HepG2 (cell line): Measurements from ENCODE around the gene NRDE2. TPM values are rescaled to one million over a fixed set of nuclear protein-coding genes. Genes with fewer than 3 reads are reported as not detected.

ENCODE experiments used
- ATAC-seq: fragments of 200-7000 bp; cut with Tn5 transposase; 3 replicates; pipeline ENCODE4 v1.9.1; 2020; ENCODE audit warnings: mild to moderate bottlenecking, moderate library complexity
- BruUV-seq: library from RNA; stranded (reverse); fragments of 400-500 nt; replicated peaks from 2 replicates; lab custom pipeline; 2021; lab: Mats Ljungman, UMichigan
- CTCF ChIA-PET: fragments of 300-600 bp; formaldehyde crosslinking; extraction: SDS; loops from one replicate; lab custom pipeline; 2021; ENCODE audit warnings: low total read pairs, inconsistent platforms, low intra/inter-chr PET ratio; lab: Yijun Ruan, JAX
- POLR2A ChIA-PET: fragments of 350-600 bp; sonication (Branson Sonifier 250); formaldehyde crosslinking; loops from one replicate; lab custom pipeline; 2020; ENCODE audit warnings: antibody characterized with exemption, inconsistent platforms; lab: Yijun Ruan, JAX
- DNase-seq: peaks from one replicate; pipeline ENCODE4 v3.0.0-alpha.2; 2015; ENCODE audit warnings: low spot score
- FAIRE-seq: peaks from 3 replicates; lab custom pipeline; 2011; peaks lifted over from hg19 to GRCh38; lab: Jason Lieb, UNC
- H2AFZ ChIP-seq: one replicate; pipeline ENCODE4 v1.6.1; 2011; ENCODE audit warnings: low read length, inconsistent platforms
- H3K27ac ChIP-seq: fragments of 300-600 bp; 3 replicates; pipeline ENCODE4 v1.8.0; 2011; ENCODE audit warnings: mixed run types, mild to moderate bottlenecking, mixed read lengths, low read length, inconsistent platforms; ENCODE audit not compliant: insufficient read depth; ENCODE audit errors: extremely low read length
- H3K27me3 ChIP-seq, 2 experiments: fragments of 200-600 bp in 1 of 2; 2 replicates in 1 of 2; 3 replicates in 1 of 2; pipeline versions ENCODE4 v1.6.0 to v1.8.0; 2011; ENCODE audit warnings: low read length in 2 of 2, mild to moderate bottlenecking in 2 of 2, moderate library complexity in 2 of 2, inconsistent platforms in 1 of 2; ENCODE audit not compliant: insufficient read depth in 2 of 2, control insufficient read depth in 1 of 2
- H3K36me3 ChIP-seq, 2 experiments: fragments of 200-600 bp in 1 of 2; replicated peaks in 1 of 2; 2 replicates in 1 of 2; 3 replicates in 1 of 2; pipeline versions ENCODE4 v1.5.1 to v1.8.0; 2011; ENCODE audit warnings: low read length in 2 of 2, inconsistent platforms in 1 of 2; ENCODE audit not compliant: insufficient read depth in 2 of 2, control insufficient read depth in 1 of 2
- H3K4me1 ChIP-seq: 2 replicates; pipeline ENCODE4 v1.5.1; 2012; ENCODE audit warnings: low read length, inconsistent platforms; ENCODE audit not compliant: insufficient read depth
- H3K4me2 ChIP-seq: 2 replicates; pipeline ENCODE4 v1.6.0; 2011; ENCODE audit warnings: low read depth, low read length, inconsistent platforms
- H3K4me3 ChIP-seq, 3 experiments: fragments of 200-600 bp in 1 of 3; sonication (generic), shearing (Covaris generic) in 1 of 3; replicated peaks in 1 of 3; 2 replicates each; pipeline ENCODE4 v1.5.1; 2011 to 2016; ENCODE audit warnings: low read length in 3 of 3, inconsistent platforms in 2 of 3, low read depth in 2 of 3, mild to moderate bottlenecking in 2 of 3, control low read depth in 1 of 3, mixed read lengths in 1 of 3; ENCODE audit not compliant: insufficient read depth in 1 of 3
- H3K79me2 ChIP-seq: one replicate; pipeline ENCODE4 v1.6.1; 2011; ENCODE audit warnings: low read length, inconsistent platforms; ENCODE audit not compliant: insufficient read depth
- H3K9ac ChIP-seq: 2 replicates; pipeline ENCODE4 v1.6.0; 2011; ENCODE audit warnings: mild to moderate bottlenecking, low read depth, low read length, inconsistent platforms; ENCODE audit not compliant: insufficient read depth
- H3K9me3 ChIP-seq: 2 replicates; pipeline ENCODE4 v1.5.1; 2012; ENCODE audit warnings: mild to moderate bottlenecking, low read length
- H4K20me1 ChIP-seq: 2 replicates; pipeline ENCODE4 v1.6.0; 2011; ENCODE audit warnings: inconsistent platforms, mild to moderate bottlenecking, low read length, moderate library complexity; ENCODE audit not compliant: insufficient read depth
- GMEB2 ChIP-seq: IDR thresholded peaks from 2 replicates; pipeline ENCODE4 v1.6.1; 2016; ENCODE audit warnings: missing biosample characterization, missing genetic modification reagents, low read depth
- GZF1 ChIP-seq: sonication (generic); formaldehyde crosslinking; IDR thresholded peaks from 2 replicates; pipeline ENCODE4 v1.5.1; 2020; ENCODE audit warnings: mild to moderate bottlenecking, missing genetic modification reagents
- JUNB ChIP-seq: sonication (generic); formaldehyde crosslinking; IDR thresholded peaks from 2 replicates; pipeline ENCODE4 v1.8.0; 2022; ENCODE audit warnings: missing genetic modification reagents, mild to moderate bottlenecking, borderline replicate concordance
- MBNL3 ChIP-seq: fragments of 250-450 bp; sonication (Bioruptor Pico); conservative IDR thresholded peaks from 2 replicates; pipeline ENCODE4 v1.8.0; 2022; ENCODE audit warnings: mild to moderate bottlenecking, inconsistent platforms
- MED1 ChIP-seq: sonication (generic); formaldehyde crosslinking; IDR thresholded peaks from 2 replicates; pipeline ENCODE4 v1.4.0; 2020; ENCODE audit warnings: missing genetic modification reagents
- MTERF4 ChIP-seq: sonication (generic); formaldehyde crosslinking; IDR thresholded peaks from 2 replicates; pipeline ENCODE4 v1.8.0; 2023; ENCODE audit warnings: mild to moderate bottlenecking, missing genetic modification reagents
- NFYB ChIP-seq: sonication (generic); formaldehyde crosslinking; IDR thresholded peaks from 2 replicates; pipeline ENCODE4 v1.4.0; 2020; ENCODE audit warnings: missing genetic modification reagents
- RNF2 ChIP-seq: fragments of 450-650 bp; conservative IDR thresholded peaks from 2 replicates; pipeline ENCODE4 v1.6.1; 2016; ENCODE audit warnings: low read depth
- SOX6 ChIP-seq, 2 experiments: fragments of 450-650 bp in 1 of 2; sonication (generic) in 1 of 2; formaldehyde crosslinking in 1 of 2; IDR thresholded peaks; 2 replicates each; pipeline versions ENCODE4 v1.4.0 to v1.6.1; 2017 to 2020; ENCODE audit warnings: antibody characterized with exemption in 1 of 2, mild to moderate bottlenecking in 1 of 2, missing genetic modification reagents in 1 of 2
- SP4 ChIP-seq: sonication (generic); formaldehyde crosslinking; IDR thresholded peaks from 2 replicates; pipeline ENCODE4 v1.8.1; 2023; ENCODE audit warnings: mild to moderate bottlenecking, missing genetic modification reagents
- SRF ChIP-seq: IDR thresholded peaks from 2 replicates; pipeline ENCODE4 v1.6.1; 2011; ENCODE audit warnings: mild to moderate bottlenecking, low read depth, low read length, moderate library complexity
- ZBTB37 ChIP-seq: sonication (generic); formaldehyde crosslinking; IDR thresholded peaks from 2 replicates; pipeline ENCODE4 v1.4.0; 2020; ENCODE audit warnings: mild to moderate bottlenecking, missing genetic modification reagents
- ZFP41 ChIP-seq: sonication (generic); formaldehyde crosslinking; IDR thresholded peaks from 2 replicates; pipeline ENCODE4 v1.4.0; 2020; ENCODE audit warnings: mild to moderate bottlenecking, missing genetic modification reagents, borderline replicate concordance
- ZMYM4 ChIP-seq: sonication (generic); formaldehyde crosslinking; IDR thresholded peaks from 2 replicates; pipeline ENCODE4 v1.8.1; 2023; ENCODE audit warnings: mild to moderate bottlenecking, missing genetic modification reagents
- ZNF180 ChIP-seq: sonication (generic); formaldehyde crosslinking; IDR thresholded peaks from 2 replicates; pipeline ENCODE4 v1.4.0; 2020; ENCODE audit warnings: low read depth, missing genetic modification reagents, borderline replicate concordance
- ZNF607 ChIP-seq: sonication (generic); formaldehyde crosslinking; IDR thresholded peaks from 2 replicates; pipeline ENCODE4 v1.5.1; 2020; ENCODE audit warnings: missing genetic modification reagents, mild to moderate bottlenecking, borderline replicate concordance
- ZNF772 ChIP-seq: sonication (generic); formaldehyde crosslinking; IDR thresholded peaks from 2 replicates; pipeline ENCODE4 v1.5.0; 2020; ENCODE audit warnings: mild to moderate bottlenecking, missing genetic modification reagents
- ZNF780A ChIP-seq: sonication (generic); formaldehyde crosslinking; IDR thresholded peaks from 2 replicates; pipeline ENCODE4 v1.8.0; 2022; ENCODE audit warnings: mild to moderate bottlenecking, missing genetic modification reagents, moderate library complexity
- WGBS: methylation state at CpG from one replicate; pipeline ENCODE4 v1.1.6; 2017; ENCODE audit warnings: low lambda C conversion rate; 5-methylcytosine and 5-hydroxymethylcytosine counted together
- in situ Hi-C: cut with HindIII; loops from 2 replicates; pipeline ENCODE4 v1.10.0; 2017; ENCODE audit warnings: low pct_unique_long_range_greater_than_20kb; ENCODE audit not compliant: extremely low pct_ligation_motif_present
- intact Hi-C: fragments of 100-400 bp; cut with micrococcal nuclease; formaldehyde crosslinking; loops from one replicate; pipeline ENCODE4 v1.10.0; 2022; ENCODE audit not compliant: unreplicated experiment
- polyA plus RNA-seq, 8 experiments: library from polyadenylated mRNA; depleted of rRNA in 3 of 8; stranded (reverse) in 7 of 8; unstranded in 1 of 8; fragments of >200 nt; fragmentation: Illumina TruSeq in 4 of 8; extraction: Trizol in 4 of 8; gene quantifications; 2 replicates each; pipeline versions ENCODE4 v1.2.1 to v1.2.3, GENCODE V29; 2011 to 2016; ENCODE audit warnings: low read depth in 4 of 8, missing spikeins in 1 of 8, mixed read lengths in 1 of 8; ENCODE audit not compliant: insufficient read depth in 1 of 8
- total RNA-seq, 5 experiments: library from RNA; depleted of rRNA; stranded (reverse); fragments of >200 nt; fragmentation: Illumina TruSeq; extraction: Trizol; gene quantifications; 2 replicates each; pipeline ENCODE4 v1.2.3, GENCODE V29; 2016; ENCODE audit warnings: low read depth in 1 of 5
- TF ChIP-seq, protein P1 (sequence below): sonication (generic); formaldehyde crosslinking; IDR thresholded peaks from 2 replicates; pipeline ENCODE4 v1.5.0; 2020; ENCODE audit warnings: missing genetic modification reagents, mild to moderate bottlenecking, borderline replicate concordance

Gene NRDE2
- total and polyA plus RNA-seq, 2 of the 13 experiments (the other 11 are each of a cell fraction or from before 2014, with no cell fraction given) = 5.6 to 12.5 TPM

DNA sequence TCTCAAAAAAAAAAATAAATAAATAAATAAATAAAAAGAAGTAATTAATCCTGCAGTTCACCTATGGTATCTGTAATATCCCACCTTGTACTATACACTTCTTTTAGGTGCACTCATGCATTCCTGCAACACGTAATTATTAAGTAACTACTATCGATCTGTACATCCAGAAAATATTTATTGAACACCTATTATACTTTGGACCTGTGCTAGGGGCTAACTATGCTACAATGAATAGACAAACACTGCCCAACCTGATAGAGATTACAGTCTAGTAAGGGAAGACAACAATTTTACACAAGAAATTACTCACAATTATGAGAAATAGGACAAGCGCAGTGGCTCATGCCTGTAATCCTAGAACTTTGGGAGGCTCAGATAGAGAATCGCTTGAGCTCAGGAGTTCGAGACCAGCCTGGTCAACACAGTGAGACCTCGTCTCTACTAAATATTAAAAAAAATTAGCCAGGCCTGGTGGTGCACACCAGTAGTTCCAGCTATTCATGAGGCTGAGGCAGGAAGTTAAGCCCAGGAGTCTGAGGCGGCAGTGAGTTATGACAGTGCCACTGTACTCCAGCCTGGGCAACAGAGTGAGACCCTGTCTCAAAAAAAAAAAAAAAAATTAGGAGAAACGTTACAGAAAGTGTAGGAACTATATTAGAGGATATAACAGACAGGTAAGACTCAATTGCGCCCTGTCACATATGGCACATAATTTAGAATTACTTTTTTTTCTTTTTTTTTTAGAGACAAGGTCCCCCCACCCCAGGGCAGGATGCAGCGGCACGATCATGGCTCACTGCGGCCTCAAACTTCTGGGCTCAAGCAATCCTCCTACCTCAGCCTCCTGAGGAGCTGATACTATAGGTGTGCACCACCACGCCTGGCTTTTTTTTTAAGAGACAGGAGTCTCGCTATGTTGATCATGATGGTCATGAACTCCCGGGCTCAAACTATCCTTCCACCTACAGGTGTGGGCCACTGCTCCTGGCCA is 1.2 kb downstream of the NRDE2 start (continued):
- TF ChIP-seq MTERF4 (no peak), JUNB (CRISPR knock-in tag) (no peak), ZNF772 (CRISPR knock-in tag) (no peak), ZBTB37 (CRISPR knock-in tag) (no peak), ZFP41 (CRISPR knock-in tag) (no peak), ZNF780A (CRISPR knock-in tag) (no peak), RNF2 (no peak)
- TF ChIP-seq, all 625 proteins: peak for 7

DNA sequence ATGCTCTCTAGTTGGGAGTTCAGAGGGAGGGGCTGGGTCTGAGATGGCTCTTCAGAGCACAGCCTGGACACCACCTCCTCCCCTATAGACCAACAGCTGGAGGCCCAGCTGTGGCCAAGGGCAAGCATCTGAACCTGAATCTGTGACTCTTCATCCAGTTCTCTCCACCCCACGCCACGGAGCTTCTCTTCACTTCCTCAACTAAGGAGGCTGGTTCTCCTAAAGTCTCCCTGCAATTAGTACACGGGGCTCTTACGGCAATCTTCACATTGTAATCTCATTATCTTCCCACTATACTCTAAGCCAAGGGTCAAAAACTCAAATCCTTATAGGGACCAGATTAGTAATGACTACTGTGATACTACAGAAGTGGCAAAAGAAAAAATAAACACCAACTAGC is 9.8 kb downstream of the NRDE2 start:
- in situ Hi-C loops = no loop called here
- no peak overlapping the region for H3K4me2 ChIP-seq
- no peak overlapping the region for H3K27ac ChIP-seq
- no peak overlapping the region for H3K9ac ChIP-seq
- H3K9me3 ChIP-seq = no peaks in the 10 kb centered on the region
- ATAC-seq (no peak), DNase-seq (no peak), FAIRE-seq (no peak)
- H3K27me3 ChIP-seq = no peaks in the 10 kb centered on the region
- ChIA-PET CTCF (no interaction called here), POLR2A (no interaction called here)
- no peaks in the 10 kb centered on the region for H3K4me1 ChIP-seq
- intact Hi-C loops = no loop called here
- BruUV-seq = no TSS peak
- peaks cover 0 to 10% of the 10 kb centered on the region in 2 experiments; a peak in 3 of 5 replicates for H3K36me3 ChIP-seq
- no peak overlapping the region for H2AFZ ChIP-seq
- H4K20me1 ChIP-seq = no peaks in the 10 kb centered on the region; the same call in 1 of the 2 replicates
- 92% methylated on average over 4 of the region's 4 CpGs for WGBS
- peaks cover 28% of the 10 kb centered on the region for H3K79me2 ChIP-seq
- no peak overlapping the region for H3K4me3 ChIP-seq
- no peak for TF ChIP-seq ZNF180 (CRISPR knock-in tag)
- no peak for TF ChIP-seq MED1
- TF ChIP-seq, protein P1, sequence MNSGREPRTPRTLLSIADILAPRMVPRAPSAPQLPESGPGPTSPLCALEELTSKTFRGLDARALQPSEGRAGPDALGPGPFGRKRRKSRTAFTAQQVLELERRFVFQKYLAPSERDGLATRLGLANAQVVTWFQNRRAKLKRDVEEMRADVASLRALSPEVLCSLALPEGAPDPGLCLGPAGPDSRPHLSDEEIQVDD (CRISPR knock-in tag) = no peak
- TF ChIP-seq SP4 (CRISPR knock-in tag) = no peak
- no peak for TF ChIP-seq GMEB2 (CRISPR knock-in tag)
- TF ChIP-seq NFYB (CRISPR knock-in tag) = no peak
- TF ChIP-seq SOX6 (IDR thresholded peaks at IDR 0.05) = no peak
- TF ChIP-seq SOX6 (CRISPR knock-in tag; IDR thresholded peaks at IDR 0.05) = no peak
- TF ChIP-seq ZMYM4 (CRISPR knock-in tag) = no peak
- no peak for TF ChIP-seq MBNL3 (CRISPR knock-in tag)
- no peak for TF ChIP-seq SRF
- TF ChIP-seq GZF1 (CRISPR knock-in tag) = no peak
- no peak for TF ChIP-seq ZNF607
